Esophagus mucosa (tissue), 1 donor: ENCODE data around the gene SEC11C. TPM values are rescaled to one million over a fixed set of nuclear protein-coding genes. Genes with fewer than 3 reads are reported as not detected.

Experiments
- total RNA-seq: library from RNA; stranded (reverse); gene quantifications from one replicate; pipeline ENCODE4 v1.2.4, GENCODE V29; 2023
- donor health status: DM: yes; HTN: yes; CAD: no.

Gene SEC11C
- total RNA-seq, 1 donor from 2014 or later: 32.6 TPM

Other genes starting within 250 kb of the SEC11C start
- not detected for gene GRP, start 80.3 kb downstream of the SEC11C start, total RNA-seq
- gene RAX, start 133.6 kb downstream of the SEC11C start, total RNA-seq: not detected
- not detected for gene CPLX4, start 178.8 kb downstream of the SEC11C start, total RNA-seq
- gene LMAN1, start 219.4 kb downstream of the SEC11C start, total RNA-seq: 36.1 TPM